ENCODE measurements around the gene MRPL40. TPM values are rescaled to one million over a fixed set of nuclear protein-coding genes. Genes with fewer than 3 reads are reported as not detected.

The MRPL40 gene
- total RNA-seq, 2 donors from 2014 or later, result 6.8 to 19.2 TPM

DNA sequence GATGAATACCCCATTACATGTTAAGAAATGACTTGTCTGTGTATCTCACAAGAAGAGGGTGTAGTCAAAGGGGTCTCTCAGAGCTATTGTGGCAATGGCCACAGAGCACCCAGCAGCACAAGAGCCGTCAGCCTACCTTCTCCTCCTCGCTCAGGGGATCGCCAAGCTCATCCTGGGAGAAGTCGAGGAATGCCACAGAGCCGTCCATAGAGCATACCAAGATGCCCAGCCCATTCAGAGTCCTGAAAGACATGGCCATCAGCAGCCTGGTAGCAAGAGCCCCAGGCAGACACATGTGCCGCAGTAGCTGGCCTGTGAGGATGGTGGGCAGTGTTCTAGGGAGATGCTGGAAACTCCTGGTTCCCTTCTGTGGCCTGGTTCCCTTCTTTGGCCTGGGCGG lies 44.8 kb upstream of the MRPL40 start:
- H3K9me3 ChIP-seq, result no peaks in the 10 kb centered on the region
- no peaks in the 10 kb centered on the region for H3K27me3 ChIP-seq (replicated peaks; ENCODE audit: insufficient read depth)
- TF ChIP-seq, protein P1, sequence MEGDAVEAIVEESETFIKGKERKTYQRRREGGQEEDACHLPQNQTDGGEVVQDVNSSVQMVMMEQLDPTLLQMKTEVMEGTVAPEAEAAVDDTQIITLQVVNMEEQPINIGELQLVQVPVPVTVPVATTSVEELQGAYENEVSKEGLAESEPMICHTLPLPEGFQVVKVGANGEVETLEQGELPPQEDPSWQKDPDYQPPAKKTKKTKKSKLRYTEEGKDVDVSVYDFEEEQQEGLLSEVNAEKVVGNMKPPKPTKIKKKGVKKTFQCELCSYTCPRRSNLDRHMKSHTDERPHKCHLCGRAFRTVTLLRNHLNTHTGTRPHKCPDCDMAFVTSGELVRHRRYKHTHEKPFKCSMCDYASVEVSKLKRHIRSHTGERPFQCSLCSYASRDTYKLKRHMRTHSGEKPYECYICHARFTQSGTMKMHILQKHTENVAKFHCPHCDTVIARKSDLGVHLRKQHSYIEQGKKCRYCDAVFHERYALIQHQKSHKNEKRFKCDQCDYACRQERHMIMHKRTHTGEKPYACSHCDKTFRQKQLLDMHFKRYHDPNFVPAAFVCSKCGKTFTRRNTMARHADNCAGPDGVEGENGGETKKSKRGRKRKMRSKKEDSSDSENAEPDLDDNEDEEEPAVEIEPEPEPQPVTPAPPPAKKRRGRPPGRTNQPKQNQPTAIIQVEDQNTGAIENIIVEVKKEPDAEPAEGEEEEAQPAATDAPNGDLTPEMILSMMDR (IDR thresholded peaks at IDR 0.05), result no peak
- ATAC-seq (ENCODE audit: insufficient number of reproducible peaks, low FRiP score, low read depth), result no peak
- no peak overlapping the region for H3K27ac ChIP-seq
- H3K4me1 ChIP-seq (ENCODE audit: control insufficient read depth in 1 of 2, low read depth in 2 of 2), result no peaks in the 10 kb centered on the region
- H3K36me3 ChIP-seq, result peaks cover 59% of the 10 kb centered on the region
- H3K4me3 ChIP-seq, result no peak overlapping the region
- DNase-seq (ENCODE audit: low spot score), result no peak

DNA sequence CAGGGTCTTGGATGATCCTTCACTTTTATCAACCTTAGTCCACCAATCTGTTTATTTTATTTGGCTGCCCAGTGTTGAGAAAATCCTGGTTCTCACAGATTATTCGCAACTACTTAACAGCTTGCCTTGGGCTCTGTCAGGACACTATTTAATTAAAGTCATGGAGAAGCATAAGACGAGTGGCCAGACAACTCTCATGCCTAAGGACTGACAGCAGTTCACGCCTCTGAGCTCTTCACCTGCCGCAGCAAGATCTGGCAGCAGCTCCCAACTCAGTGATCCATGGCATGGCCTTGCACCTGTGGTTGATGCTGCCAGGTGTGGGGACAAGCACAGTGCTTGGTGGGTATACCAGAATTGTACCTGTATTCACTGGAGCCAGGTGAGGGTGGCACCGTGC lies 38.6 kb upstream of the MRPL40 start:
- DNase-seq (ENCODE audit: low spot score) (no peak), ATAC-seq (ENCODE audit: insufficient number of reproducible peaks, low FRiP score, low read depth) (no peak)
- Histone ChIP-seq H3K9me3 (no peaks in the 10 kb centered on the region), H3K4me3 (no peak overlapping the region), H3K36me3 (peaks cover 71% of the 10 kb centered on the region), H3K27me3 (replicated peaks; ENCODE audit: insufficient read depth) (no peaks in the 10 kb centered on the region), H3K27ac (no peak overlapping the region), H3K4me1 (ENCODE audit: control insufficient read depth in 1 of 2, low read depth in 2 of 2) (no peaks in the 10 kb centered on the region)
- TF ChIP-seq, protein P1 (IDR thresholded peaks at IDR 0.05), result no peak

DNA sequence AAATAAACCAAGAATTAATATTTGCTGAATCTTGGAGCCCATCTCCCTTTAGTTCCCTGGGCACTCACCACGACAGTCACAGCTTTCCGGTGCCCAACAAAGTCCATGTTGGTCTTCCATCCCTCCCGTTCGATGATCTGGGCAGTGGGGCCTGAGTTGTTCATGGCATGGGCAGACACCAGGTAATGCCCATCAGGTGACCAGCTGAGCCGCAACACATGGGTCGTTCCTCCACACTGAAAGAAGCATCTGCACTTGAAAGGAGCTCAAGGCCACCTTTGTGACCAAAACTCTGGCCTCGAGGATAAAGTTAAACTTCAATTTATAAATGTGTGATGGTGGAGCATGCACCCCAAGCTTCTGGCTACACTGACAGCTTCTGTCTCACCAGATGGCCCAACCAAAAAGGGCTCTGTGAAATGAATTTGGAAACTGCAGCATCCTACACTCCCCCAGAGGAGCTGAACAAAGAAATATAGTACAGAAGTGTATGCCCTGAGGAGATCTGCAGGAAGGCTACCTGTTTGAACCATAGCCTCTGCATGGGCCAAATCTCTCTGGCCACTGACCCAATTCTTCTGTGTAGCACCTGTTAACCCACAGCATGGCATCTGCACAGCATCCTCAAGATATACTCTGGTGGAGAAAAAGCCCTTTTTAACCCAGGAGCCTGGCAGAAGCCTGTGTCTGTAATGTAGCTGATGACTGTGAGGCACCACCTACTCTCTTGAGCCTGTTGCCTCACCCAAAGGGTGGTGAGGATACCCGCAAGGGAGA lies 37.9 kb upstream of the MRPL40 start:
- TF ChIP-seq, protein P1 (IDR thresholded peaks at IDR 0.05), result no peak
- no peaks in the 10 kb centered on the region for H3K27me3 ChIP-seq (replicated peaks; ENCODE audit: insufficient read depth)
- no peaks in the 10 kb centered on the region for H3K9me3 ChIP-seq
- H3K4me1 ChIP-seq (ENCODE audit: control insufficient read depth in 1 of 2, low read depth in 2 of 2), result no peaks in the 10 kb centered on the region
- no peak overlapping the region for H3K27ac ChIP-seq
- ATAC-seq (ENCODE audit: insufficient number of reproducible peaks, low FRiP score, low read depth) (no peak), DNase-seq (ENCODE audit: low spot score) (no peak)
- H3K4me3 ChIP-seq, result no peak overlapping the region
- H3K36me3 ChIP-seq, result peaks cover 70% of the 10 kb centered on the region

DNA sequence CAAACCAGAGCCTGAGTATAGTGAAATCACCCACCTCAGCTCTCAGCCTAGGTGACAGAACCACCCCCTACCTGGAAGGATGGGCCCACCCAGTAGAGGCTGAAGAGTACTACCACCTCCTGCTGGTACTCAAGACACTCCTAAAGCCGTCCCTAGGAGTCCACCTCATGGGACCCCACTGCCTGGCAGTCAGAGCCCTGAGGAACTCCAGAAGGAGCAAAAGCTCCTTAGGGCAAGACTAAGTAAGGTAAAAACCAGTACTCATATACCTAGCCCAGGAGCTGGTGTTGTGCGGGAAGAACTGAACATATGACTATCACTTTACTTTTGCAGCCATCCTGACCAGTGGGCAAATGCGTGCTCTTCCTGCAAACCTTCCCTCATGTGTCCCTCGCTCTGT lies 37.1 kb upstream of the MRPL40 start:
- Histone ChIP-seq H3K36me3 (peaks cover 62% of the 10 kb centered on the region), H3K27me3 (replicated peaks; ENCODE audit: insufficient read depth) (no peaks in the 10 kb centered on the region), H3K27ac (no peak overlapping the region), H3K4me1 (ENCODE audit: control insufficient read depth in 1 of 2, low read depth in 2 of 2) (no peaks in the 10 kb centered on the region), H3K4me3 (no peak overlapping the region), H3K9me3 (no peaks in the 10 kb centered on the region)
- DNase-seq (ENCODE audit: low spot score), result no peak
- TF ChIP-seq, protein P1 (IDR thresholded peaks at IDR 0.05), result no peak
- ATAC-seq (ENCODE audit: insufficient number of reproducible peaks, low FRiP score, low read depth), result no peak

DNA sequence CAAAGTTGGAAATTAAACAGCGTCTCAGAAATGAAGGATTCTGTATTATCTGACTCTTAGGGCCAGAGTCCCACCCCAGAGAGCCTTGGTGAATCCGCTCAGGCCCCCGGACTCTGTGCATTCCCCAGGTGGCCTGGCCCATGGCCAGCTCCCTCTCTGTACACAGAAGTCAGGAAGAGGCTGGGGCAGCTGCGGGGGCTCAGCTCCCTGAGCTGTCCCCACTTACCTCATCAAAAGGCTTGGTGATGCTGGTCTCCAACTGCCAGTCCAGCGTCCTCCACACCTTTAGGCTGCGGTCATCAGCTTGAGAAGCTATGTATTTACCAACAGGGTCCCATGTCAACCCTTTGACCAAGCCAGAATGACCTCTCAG lies 35.8 kb upstream of the MRPL40 start:
- Histone ChIP-seq H3K4me1 (ENCODE audit: control insufficient read depth in 1 of 2, low read depth in 2 of 2) (no peaks in the 10 kb centered on the region), H3K4me3 (no peak overlapping the region), H3K27me3 (replicated peaks; ENCODE audit: insufficient read depth) (no peaks in the 10 kb centered on the region), H3K36me3 (peaks cover 60% of the 10 kb centered on the region), H3K27ac (no peak overlapping the region), H3K9me3 (no peaks in the 10 kb centered on the region)
- ATAC-seq (ENCODE audit: insufficient number of reproducible peaks, low FRiP score, low read depth) (no peak), DNase-seq (ENCODE audit: low spot score) (no peak)
- TF ChIP-seq, protein P1 (IDR thresholded peaks at IDR 0.05), result no peak
